GM23338 (cell line): ENCODE data around the gene PDCD4. TPM values are rescaled to one million over a fixed set of nuclear protein-coding genes. Genes with fewer than 3 reads are reported as not detected.

Source experiments
- ATAC-seq: fragments of 200-7000 bp; cut with Tn5 transposase; 3 replicates; pipeline ENCODE4 v1.9.1; 2020
- DNase-seq: peaks from one replicate; pipeline ENCODE4 v3.0.0-alpha.2; 2015; ENCODE audit warnings: low spot score
- H2AFZ ChIP-seq: fragments of 200-600 bp; sonication (generic); 2 replicates; pipeline ENCODE4 v1.8.0; 2016; ENCODE audit warnings: antibody characterized with exemption, mild to moderate bottlenecking, moderate library complexity
- H3F3A ChIP-seq: fragments of 200-600 bp; sonication (generic); replicated peaks from 2 replicates; pipeline ENCODE4 v1.8.0; 2017; ENCODE audit warnings: antibody characterized with exemption, mixed run types, low read depth
- H3K27ac ChIP-seq: fragments of 200-600 bp; sonication (generic); 2 replicates; pipeline ENCODE4 v1.6.1; 2016; ENCODE audit warnings: low read depth
- H3K27me3 ChIP-seq: fragments of 200-600 bp; sonication (generic); 2 replicates; pipeline ENCODE4 v1.8.0; 2016; ENCODE audit warnings: mild to moderate bottlenecking, mixed run types, moderate library complexity; ENCODE audit not compliant: insufficient read depth
- H3K36me3 ChIP-seq: fragments of 200-600 bp; sonication (generic); 2 replicates; pipeline ENCODE4 v1.8.0; 2016; ENCODE audit warnings: mild to moderate bottlenecking; ENCODE audit not compliant: insufficient read depth
- H3K4me1 ChIP-seq: fragments of 200-600 bp; sonication (generic); 2 replicates; pipeline ENCODE4 v1.8.0; 2016; ENCODE audit warnings: mild to moderate bottlenecking, moderate library complexity; ENCODE audit not compliant: insufficient read depth
- H3K4me2 ChIP-seq: fragments of 200-600 bp; sonication (generic); 2 replicates; pipeline ENCODE4 v1.7.1; 2017; ENCODE audit warnings: mixed run types
- H3K4me3 ChIP-seq: fragments of 200-600 bp; sonication (generic); 2 replicates; pipeline ENCODE4 v1.6.1; 2016; ENCODE audit warnings: mixed run types
- H3K79me2 ChIP-seq: fragments of 200-600 bp; sonication (generic); replicated peaks from 2 replicates; pipeline ENCODE4 v1.8.0; 2017; ENCODE audit warnings: mild to moderate bottlenecking; ENCODE audit not compliant: insufficient read depth
- H3K9me2 ChIP-seq: fragments of 200-600 bp; sonication (generic); 2 replicates; pipeline ENCODE4 v1.8.0; 2017; ENCODE audit not compliant: insufficient read depth
- H4K20me1 ChIP-seq: fragments of 200-600 bp; sonication (generic); replicated peaks from 2 replicates; pipeline ENCODE4 v1.8.0; 2017; ENCODE audit warnings: mild to moderate bottlenecking; ENCODE audit not compliant: insufficient read depth
- H3K27ac Mint-ChIP-seq: 2 replicates; pipeline ENCODE4 v1.8.0; 2020; ENCODE audit warnings: inconsistent platforms, mild to moderate bottlenecking, moderate library complexity, mixed read lengths
- H3K27me3 Mint-ChIP-seq: 3 replicates; pipeline ENCODE4 v1.8.0; 2022; ENCODE audit warnings: low read depth, mild to moderate bottlenecking, moderate library complexity, mixed read lengths, inconsistent platforms; ENCODE audit not compliant: insufficient read depth, poor library complexity
- H3K36me3 Mint-ChIP-seq: 3 replicates; pipeline ENCODE4 v1.8.0; 2021; ENCODE audit warnings: low read depth, mild to moderate bottlenecking, inconsistent platforms, moderate library complexity, mixed read lengths
- H3K4me1 Mint-ChIP-seq: 3 replicates; pipeline ENCODE4 v1.8.0; 2020; ENCODE audit warnings: mild to moderate bottlenecking, inconsistent platforms, mixed read lengths
- H3K4me3 Mint-ChIP-seq: 3 replicates; pipeline ENCODE4 v1.8.0; 2021; ENCODE audit warnings: moderate library complexity, mild to moderate bottlenecking, inconsistent platforms, mixed read lengths
- H3K9me3 Mint-ChIP-seq: 3 replicates; pipeline ENCODE4 v1.8.0; 2020; ENCODE audit warnings: moderate library complexity, mild to moderate bottlenecking, inconsistent platforms, mixed read lengths
- CREB1 ChIP-seq: fragments of 250-450 bp; sonication (Bioruptor Pico); IDR thresholded peaks from 2 replicates; pipeline ENCODE4 v1.5.0; 2020; ENCODE audit warnings: low read depth, mild to moderate bottlenecking, moderate library complexity
- EZH2 ChIP-seq: fragments of 200-600 bp; sonication (generic); IDR thresholded peaks from one replicate; pipeline ENCODE4 v1.8.0; 2017; ENCODE audit warnings: antibody characterized with exemption, mild to moderate bottlenecking, low read depth; ENCODE audit not compliant: unreplicated experiment
- EZH2phosphoT487 ChIP-seq: fragments of 200-600 bp; sonication (generic); IDR thresholded peaks from one replicate; pipeline ENCODE4 v1.8.1; 2018; ENCODE audit warnings: antibody characterized with exemption; ENCODE audit not compliant: unreplicated experiment
- JUNB ChIP-seq: IDR thresholded peaks from one replicate; pipeline ENCODE4 v1.6.1; 2016; ENCODE audit warnings: antibody characterized with exemption; ENCODE audit not compliant: unreplicated experiment
- NANOG ChIP-seq: IDR thresholded peaks from 2 replicates; pipeline ENCODE4 v1.6.1; 2016; ENCODE audit warnings: antibody characterized with exemption, borderline replicate concordance
- POLR2AphosphoS5 ChIP-seq: IDR thresholded peaks from 2 replicates; pipeline ENCODE4 v1.6.1; 2016; ENCODE audit warnings: antibody characterized with exemption, low read depth
- STAT1 ChIP-seq: IDR thresholded peaks from one replicate; pipeline ENCODE4 v1.6.1; 2016; ENCODE audit warnings: antibody characterized with exemption; ENCODE audit not compliant: unreplicated experiment
- ZNF114 ChIP-seq: fragments of 250-450 bp; sonication (Bioruptor Pico); IDR thresholded peaks from 2 replicates; pipeline ENCODE4 v1.5.0; 2020; ENCODE audit warnings: mild to moderate bottlenecking, moderate library complexity
- ZNF331 ChIP-seq: fragments of 250-450 bp; sonication (Bioruptor Pico); IDR thresholded peaks from 2 replicates; pipeline ENCODE4 v1.5.0; 2020; ENCODE audit warnings: low read depth, mild to moderate bottlenecking, moderate library complexity
- polyA plus RNA-seq: library from polyadenylated mRNA; unstranded; fragments of >200 nt; fragmentation: Nextera tagmentation; extraction: Ambion mirVana; gene quantifications from 2 replicates; pipeline ENCODE4 v1.2.1, GENCODE V29; 2016
- total RNA-seq: library from RNA; depleted of rRNA; stranded (reverse); fragments of >200 nt; shearing (Covaris generic); gene quantifications from 2 replicates; pipeline ENCODE4 v1.2.3, GENCODE V29; 2014
- TF ChIP-seq, protein P1 (sequence below): IDR thresholded peaks from 2 replicates; pipeline ENCODE4 v1.6.1; 2016; ENCODE audit warnings: antibody characterized with exemption
- TF ChIP-seq, protein P2 (sequence below): fragments of 250-450 bp; sonication (Bioruptor Pico); IDR thresholded peaks from 2 replicates; pipeline ENCODE4 v1.5.0; 2020; ENCODE audit warnings: mild to moderate bottlenecking, moderate library complexity
- TF ChIP-seq, protein P3 (sequence below): IDR thresholded peaks from one replicate; pipeline ENCODE4 v1.6.1; 2018; ENCODE audit warnings: antibody characterized with exemption; ENCODE audit not compliant: unreplicated experiment
- TF ChIP-seq, protein P4 (sequence below), 2 experiments: fragments of 200-600 bp in 1 of 2; sonication (generic) in 1 of 2; conservative IDR thresholded peaks; 2 replicates each; pipeline versions ENCODE4 v1.5.1 to v1.6.1; 2016 to 2017; ENCODE audit warnings: antibody characterized with exemption in 2 of 2, low read depth in 2 of 2, mild to moderate bottlenecking in 2 of 2, moderate library complexity in 1 of 2

PDCD4 gene
- total and polyA plus RNA-seq, 2 experiments from 2014 or later, result 10.1 to 18.0 TPM

DNA sequence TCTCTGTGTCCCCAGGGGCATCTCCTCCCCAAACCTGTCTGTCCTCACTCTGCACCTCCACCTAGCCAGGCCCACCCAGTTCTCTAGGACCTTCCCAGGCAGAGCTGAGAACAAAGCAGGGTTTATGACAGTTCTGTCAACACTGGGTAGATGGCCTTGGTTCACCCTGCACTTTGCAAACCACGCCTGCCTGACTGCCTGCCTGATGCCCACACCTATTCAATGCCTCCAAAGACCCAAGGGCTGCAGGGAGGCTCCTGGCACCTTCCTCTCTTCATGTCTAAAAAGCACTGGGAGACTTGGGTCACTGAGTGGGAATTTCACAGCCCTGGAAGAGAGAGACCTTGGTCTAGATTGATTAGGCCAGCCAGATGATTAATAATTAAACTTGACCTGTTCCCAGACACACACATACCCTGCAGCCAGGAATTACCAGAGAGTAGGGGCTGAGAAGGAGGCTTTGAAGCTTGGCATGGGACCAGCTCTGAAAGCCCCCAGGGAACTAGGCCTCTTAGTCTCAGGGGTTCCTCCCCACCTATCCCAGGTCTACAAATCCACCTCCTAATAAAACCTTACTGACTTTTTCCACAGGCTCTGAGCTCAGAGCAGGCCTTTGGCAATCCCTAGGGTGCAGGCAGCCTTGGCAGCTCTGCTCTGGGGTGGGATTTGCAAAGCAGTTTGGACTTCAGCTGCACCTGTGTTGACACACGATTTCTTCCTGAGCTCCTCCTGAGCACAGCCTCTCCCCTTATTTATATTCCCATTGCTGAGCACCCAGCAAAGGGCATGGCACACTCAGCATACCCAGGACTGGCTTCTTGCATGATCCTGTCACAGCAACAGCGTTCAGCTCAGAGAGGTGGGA, 25.7 kb upstream of the PDCD4 start:
- Mint-ChIP-seq H3K27ac (no peak overlapping the region), H3K27me3 (no peaks in the 10 kb centered on the region), H3K9me3 (no peaks in the 10 kb centered on the region; the same call in 2 of the 3 replicates), H3K36me3 (no peaks in the 10 kb centered on the region), H3K4me3 (no peak overlapping the region), H3K4me1 (peaks cover 12% of the 10 kb centered on the region)
- no peaks in the 10 kb centered on the region for H3K27me3 ChIP-seq
- 0 out of 2 replicates have a peak, but pooled peaks cover 3% of the 10 kb centered on the region for H3K4me1 ChIP-seq
- H3K9me2 ChIP-seq, result no peaks in the 10 kb centered on the region
- DNase-seq (no peak), ATAC-seq (no peak)
- no peaks in the 10 kb centered on the region for H3F3A ChIP-seq
- no peaks in the 10 kb centered on the region for H3K79me2 ChIP-seq
- H3K4me3 ChIP-seq, result no peak overlapping the region
- H3K36me3 ChIP-seq, result no peaks in the 10 kb centered on the region
- no peak overlapping the region for H2AFZ ChIP-seq
- TF ChIP-seq, protein P1, sequence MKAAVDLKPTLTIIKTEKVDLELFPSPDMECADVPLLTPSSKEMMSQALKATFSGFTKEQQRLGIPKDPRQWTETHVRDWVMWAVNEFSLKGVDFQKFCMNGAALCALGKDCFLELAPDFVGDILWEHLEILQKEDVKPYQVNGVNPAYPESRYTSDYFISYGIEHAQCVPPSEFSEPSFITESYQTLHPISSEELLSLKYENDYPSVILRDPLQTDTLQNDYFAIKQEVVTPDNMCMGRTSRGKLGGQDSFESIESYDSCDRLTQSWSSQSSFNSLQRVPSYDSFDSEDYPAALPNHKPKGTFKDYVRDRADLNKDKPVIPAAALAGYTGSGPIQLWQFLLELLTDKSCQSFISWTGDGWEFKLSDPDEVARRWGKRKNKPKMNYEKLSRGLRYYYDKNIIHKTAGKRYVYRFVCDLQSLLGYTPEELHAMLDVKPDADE, result no peak
- TF ChIP-seq NANOG, result no peak
- TF ChIP-seq, protein P2, sequence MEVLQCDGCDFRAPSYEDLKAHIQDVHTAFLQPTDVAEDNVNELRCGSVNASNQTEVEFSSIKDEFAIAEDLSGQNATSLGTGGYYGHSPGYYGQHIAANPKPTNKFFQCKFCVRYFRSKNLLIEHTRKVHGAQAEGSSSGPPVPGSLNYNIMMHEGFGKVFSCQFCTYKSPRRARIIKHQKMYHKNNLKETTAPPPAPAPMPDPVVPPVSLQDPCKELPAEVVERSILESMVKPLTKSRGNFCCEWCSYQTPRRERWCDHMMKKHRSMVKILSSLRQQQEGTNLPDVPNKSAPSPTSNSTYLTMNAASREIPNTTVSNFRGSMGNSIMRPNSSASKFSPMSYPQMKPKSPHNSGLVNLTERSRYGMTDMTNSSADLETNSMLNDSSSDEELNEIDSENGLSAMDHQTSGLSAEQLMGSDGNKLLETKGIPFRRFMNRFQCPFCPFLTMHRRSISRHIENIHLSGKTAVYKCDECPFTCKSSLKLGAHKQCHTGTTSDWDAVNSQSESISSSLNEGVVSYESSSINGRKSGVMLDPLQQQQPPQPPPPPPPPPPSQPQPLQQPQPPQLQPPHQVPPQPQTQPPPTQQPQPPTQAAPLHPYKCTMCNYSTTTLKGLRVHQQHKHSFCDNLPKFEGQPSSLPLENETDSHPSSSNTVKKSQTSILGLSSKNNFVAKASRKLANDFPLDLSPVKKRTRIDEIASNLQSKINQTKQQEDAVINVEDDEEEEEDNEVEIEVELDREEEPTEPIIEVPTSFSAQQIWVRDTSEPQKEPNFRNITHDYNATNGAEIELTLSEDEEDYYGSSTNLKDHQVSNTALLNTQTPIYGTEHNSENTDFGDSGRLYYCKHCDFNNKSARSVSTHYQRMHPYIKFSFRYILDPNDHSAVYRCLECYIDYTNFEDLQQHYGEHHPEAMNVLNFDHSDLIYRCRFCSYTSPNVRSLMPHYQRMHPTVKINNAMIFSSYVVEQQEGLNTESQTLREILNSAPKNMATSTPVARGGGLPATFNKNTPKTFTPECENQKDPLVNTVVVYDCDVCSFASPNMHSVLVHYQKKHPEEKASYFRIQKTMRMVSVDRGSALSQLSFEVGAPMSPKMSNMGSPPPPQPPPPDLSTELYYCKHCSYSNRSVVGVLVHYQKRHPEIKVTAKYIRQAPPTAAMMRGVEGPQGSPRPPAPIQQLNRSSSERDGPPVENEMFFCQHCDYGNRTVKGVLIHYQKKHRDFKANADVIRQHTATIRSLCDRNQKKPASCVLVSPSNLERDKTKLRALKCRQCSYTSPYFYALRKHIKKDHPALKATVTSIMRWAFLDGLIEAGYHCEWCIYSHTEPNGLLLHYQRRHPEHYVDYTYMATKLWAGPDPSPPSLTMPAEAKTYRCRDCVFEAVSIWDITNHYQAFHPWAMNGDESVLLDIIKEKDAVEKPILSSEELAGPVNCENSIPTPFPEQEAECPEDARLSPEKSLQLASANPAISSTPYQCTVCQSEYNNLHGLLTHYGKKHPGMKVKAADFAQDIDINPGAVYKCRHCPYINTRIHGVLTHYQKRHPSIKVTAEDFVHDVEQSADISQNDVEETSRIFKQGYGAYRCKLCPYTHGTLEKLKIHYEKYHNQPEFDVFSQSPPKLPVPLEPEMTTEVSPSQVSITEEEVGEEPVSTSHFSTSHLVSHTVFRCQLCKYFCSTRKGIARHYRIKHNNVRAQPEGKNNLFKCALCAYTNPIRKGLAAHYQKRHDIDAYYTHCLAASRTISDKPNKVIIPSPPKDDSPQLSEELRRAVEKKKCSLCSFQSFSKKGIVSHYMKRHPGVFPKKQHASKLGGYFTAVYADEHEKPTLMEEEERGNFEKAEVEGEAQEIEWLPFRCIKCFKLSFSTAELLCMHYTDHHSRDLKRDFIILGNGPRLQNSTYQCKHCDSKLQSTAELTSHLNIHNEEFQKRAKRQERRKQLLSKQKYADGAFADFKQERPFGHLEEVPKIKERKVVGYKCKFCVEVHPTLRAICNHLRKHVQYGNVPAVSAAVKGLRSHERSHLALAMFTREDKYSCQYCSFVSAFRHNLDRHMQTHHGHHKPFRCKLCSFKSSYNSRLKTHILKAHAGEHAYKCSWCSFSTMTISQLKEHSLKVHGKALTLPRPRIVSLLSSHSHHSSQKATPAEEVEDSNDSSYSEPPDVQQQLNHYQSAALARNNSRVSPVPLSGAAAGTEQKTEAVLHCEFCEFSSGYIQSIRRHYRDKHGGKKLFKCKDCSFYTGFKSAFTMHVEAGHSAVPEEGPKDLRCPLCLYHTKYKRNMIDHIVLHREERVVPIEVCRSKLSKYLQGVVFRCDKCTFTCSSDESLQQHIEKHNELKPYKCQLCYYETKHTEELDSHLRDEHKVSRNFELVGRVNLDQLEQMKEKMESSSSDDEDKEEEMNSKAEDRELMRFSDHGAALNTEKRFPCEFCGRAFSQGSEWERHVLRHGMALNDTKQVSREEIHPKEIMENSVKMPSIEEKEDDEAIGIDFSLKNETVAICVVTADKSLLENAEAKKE, result no peak
- no peak for TF ChIP-seq POLR2AphosphoS5
- TF ChIP-seq EZH2phosphoT487, result no peak
- no peak for TF ChIP-seq ZNF331 (CRISPR knock-in tag)
- no peak for TF ChIP-seq EZH2
- no peak for TF ChIP-seq STAT1
- TF ChIP-seq, protein P3, sequence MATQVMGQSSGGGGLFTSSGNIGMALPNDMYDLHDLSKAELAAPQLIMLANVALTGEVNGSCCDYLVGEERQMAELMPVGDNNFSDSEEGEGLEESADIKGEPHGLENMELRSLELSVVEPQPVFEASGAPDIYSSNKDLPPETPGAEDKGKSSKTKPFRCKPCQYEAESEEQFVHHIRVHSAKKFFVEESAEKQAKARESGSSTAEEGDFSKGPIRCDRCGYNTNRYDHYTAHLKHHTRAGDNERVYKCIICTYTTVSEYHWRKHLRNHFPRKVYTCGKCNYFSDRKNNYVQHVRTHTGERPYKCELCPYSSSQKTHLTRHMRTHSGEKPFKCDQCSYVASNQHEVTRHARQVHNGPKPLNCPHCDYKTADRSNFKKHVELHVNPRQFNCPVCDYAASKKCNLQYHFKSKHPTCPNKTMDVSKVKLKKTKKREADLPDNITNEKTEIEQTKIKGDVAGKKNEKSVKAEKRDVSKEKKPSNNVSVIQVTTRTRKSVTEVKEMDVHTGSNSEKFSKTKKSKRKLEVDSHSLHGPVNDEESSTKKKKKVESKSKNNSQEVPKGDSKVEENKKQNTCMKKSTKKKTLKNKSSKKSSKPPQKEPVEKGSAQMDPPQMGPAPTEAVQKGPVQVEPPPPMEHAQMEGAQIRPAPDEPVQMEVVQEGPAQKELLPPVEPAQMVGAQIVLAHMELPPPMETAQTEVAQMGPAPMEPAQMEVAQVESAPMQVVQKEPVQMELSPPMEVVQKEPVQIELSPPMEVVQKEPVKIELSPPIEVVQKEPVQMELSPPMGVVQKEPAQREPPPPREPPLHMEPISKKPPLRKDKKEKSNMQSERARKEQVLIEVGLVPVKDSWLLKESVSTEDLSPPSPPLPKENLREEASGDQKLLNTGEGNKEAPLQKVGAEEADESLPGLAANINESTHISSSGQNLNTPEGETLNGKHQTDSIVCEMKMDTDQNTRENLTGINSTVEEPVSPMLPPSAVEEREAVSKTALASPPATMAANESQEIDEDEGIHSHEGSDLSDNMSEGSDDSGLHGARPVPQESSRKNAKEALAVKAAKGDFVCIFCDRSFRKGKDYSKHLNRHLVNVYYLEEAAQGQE, result no peak
- no peak for TF ChIP-seq CREB1 (CRISPR knock-in tag)
- TF ChIP-seq JUNB, result no peak
- TF ChIP-seq, protein P4, sequence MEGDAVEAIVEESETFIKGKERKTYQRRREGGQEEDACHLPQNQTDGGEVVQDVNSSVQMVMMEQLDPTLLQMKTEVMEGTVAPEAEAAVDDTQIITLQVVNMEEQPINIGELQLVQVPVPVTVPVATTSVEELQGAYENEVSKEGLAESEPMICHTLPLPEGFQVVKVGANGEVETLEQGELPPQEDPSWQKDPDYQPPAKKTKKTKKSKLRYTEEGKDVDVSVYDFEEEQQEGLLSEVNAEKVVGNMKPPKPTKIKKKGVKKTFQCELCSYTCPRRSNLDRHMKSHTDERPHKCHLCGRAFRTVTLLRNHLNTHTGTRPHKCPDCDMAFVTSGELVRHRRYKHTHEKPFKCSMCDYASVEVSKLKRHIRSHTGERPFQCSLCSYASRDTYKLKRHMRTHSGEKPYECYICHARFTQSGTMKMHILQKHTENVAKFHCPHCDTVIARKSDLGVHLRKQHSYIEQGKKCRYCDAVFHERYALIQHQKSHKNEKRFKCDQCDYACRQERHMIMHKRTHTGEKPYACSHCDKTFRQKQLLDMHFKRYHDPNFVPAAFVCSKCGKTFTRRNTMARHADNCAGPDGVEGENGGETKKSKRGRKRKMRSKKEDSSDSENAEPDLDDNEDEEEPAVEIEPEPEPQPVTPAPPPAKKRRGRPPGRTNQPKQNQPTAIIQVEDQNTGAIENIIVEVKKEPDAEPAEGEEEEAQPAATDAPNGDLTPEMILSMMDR (conservative IDR thresholded peaks at IDR 0.05; ENCODE audit: low read depth in 2 of 2), result no peak
- no peak for TF ChIP-seq ZNF114 (CRISPR knock-in tag)
- H3K4me2 ChIP-seq, result no peak overlapping the region
- H3K27ac ChIP-seq, result no peak overlapping the region
- H4K20me1 ChIP-seq, result no peaks in the 10 kb centered on the region
